GM21381 (cell line): ENCODE results near the gene SNX32.
A peak's percentile ranks its signal among the peaks of the same experiment; 100 is the strongest.
"Not testable (repeated sequence)": the region's sequence is repeated elsewhere in the genome, so short reads cannot be mapped to it uniquely, and the experiment has no call there.

ENCODE experiments used
- ATAC-seq: cut with Tn5 transposase; IDR thresholded peaks from one replicate; pipeline ENCODE4 v1.9.1; 2021; ENCODE audit warnings: mild to moderate bottlenecking, moderate library complexity; ENCODE audit not compliant: unreplicated experiment

SNX32 gene

GRCh38 chr11:65883058-65883761, 49.4 kb downstream of the SNX32 start:
- no peak for ATAC-seq

- no peak for ATAC-seq
These were observed 50.3 kb downstream of the SNX32 start for GRCh38 chr11:65883786-65884715.

- ATAC-seq, result no peak
These were observed 50.9 kb downstream of the SNX32 start for GRCh38 chr11:65884716-65885092.

GRCh38 chr11:65885231-65885630, 51.5 kb downstream of the SNX32 start:
- no peak for ATAC-seq

- no peak for ATAC-seq
These were observed 52.2 kb downstream of the SNX32 start for GRCh38 chr11:65885808-65886536.

- ATAC-seq, result no peak
These were observed 53.3 kb downstream of the SNX32 start for GRCh38 chr11:65886826-65887722.

GRCh38 chr11:65887723-65888162, 54.0 kb downstream of the SNX32 start:
- ATAC-seq, result peak; percentile 1

GRCh38 chr11:65888163-65888814, 54.5 kb downstream of the SNX32 start, which contains the start of gene FIBP:
TSS of gene FIBP (minus strand) at chr11:65888471. CDS start at chr11:65888418, 53 bp downstream.
- ATAC-seq, result peak; percentile 55

GRCh38 chr11:65890324-65891218, 56.8 kb downstream of the SNX32 start, which contains the start of gene CCDC85B:
TSS of gene CCDC85B (plus strand) at chr11:65890673. CDS start at chr11:65890784, 111 bp downstream.
- peak; percentile 49 for ATAC-seq

- no peak for ATAC-seq
These were observed 57.7 kb downstream of the SNX32 start for GRCh38 chr11:65891219-65892136.

GRCh38 chr11:65892137-65892540, 58.4 kb downstream of the SNX32 start:
- not testable (repeated sequence) for ATAC-seq

GRCh38 chr11:65892661-65893317, 59.0 kb downstream of the SNX32 start:
- ATAC-seq, result no peak

- ATAC-seq, result no peak
These were observed 60.4 kb downstream of the SNX32 start for GRCh38 chr11:65894034-65894591.

GRCh38 chr11:65895482-65895981, 61.8 kb downstream of the SNX32 start:
- no peak for ATAC-seq

GRCh38 chr11:65896034-65896999, 62.6 kb downstream of the SNX32 start:
- ATAC-seq, result no peak
